SU-DHL-6 (cell line): Measurements from ENCODE around the gene MICAL2.

ENCODE experiments used
- EZH2phosphoT487 ChIP-seq: fragments of 200-600 bp; sonication (generic), shearing (Covaris generic); conservative IDR thresholded peaks from 2 replicates; pipeline ENCODE4 v1.6.1; 2018; ENCODE audit warnings: mild to moderate bottlenecking, antibody characterized with exemption, low read length, moderate library complexity, mixed read lengths
- TF ChIP-seq, protein P1 (sequence below): fragments of 200-600 bp; sonication (generic); IDR thresholded peaks from one replicate; pipeline ENCODE4 v1.5.1; 2017; ENCODE audit warnings: antibody characterized with exemption, mild to moderate bottlenecking, low read length, moderate library complexity; ENCODE audit not compliant: insufficient read depth, poor library complexity, severe bottlenecking

DNA sequence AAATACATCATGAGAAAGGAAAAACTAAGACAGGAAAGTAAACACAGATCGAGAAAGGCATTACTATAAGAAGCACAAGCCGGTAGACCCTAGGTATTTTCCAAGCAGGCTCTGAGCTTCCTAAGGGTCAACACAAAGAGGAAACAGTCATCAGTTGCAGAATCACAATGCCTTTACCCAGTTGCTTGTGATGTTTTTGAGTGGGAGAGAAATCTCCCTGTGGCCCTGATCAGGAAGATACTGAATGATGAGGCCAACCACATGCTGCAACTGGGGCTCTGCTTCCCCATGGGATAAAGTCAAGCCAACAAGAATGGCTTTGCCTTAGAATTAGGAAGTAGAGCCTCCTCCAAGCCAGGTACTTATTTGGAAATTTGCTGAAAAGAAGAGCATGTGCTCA lies 132.6 kb downstream of the MICAL2 start:
- no peak for TF ChIP-seq EZH2phosphoT487
- TF ChIP-seq, protein P1, sequence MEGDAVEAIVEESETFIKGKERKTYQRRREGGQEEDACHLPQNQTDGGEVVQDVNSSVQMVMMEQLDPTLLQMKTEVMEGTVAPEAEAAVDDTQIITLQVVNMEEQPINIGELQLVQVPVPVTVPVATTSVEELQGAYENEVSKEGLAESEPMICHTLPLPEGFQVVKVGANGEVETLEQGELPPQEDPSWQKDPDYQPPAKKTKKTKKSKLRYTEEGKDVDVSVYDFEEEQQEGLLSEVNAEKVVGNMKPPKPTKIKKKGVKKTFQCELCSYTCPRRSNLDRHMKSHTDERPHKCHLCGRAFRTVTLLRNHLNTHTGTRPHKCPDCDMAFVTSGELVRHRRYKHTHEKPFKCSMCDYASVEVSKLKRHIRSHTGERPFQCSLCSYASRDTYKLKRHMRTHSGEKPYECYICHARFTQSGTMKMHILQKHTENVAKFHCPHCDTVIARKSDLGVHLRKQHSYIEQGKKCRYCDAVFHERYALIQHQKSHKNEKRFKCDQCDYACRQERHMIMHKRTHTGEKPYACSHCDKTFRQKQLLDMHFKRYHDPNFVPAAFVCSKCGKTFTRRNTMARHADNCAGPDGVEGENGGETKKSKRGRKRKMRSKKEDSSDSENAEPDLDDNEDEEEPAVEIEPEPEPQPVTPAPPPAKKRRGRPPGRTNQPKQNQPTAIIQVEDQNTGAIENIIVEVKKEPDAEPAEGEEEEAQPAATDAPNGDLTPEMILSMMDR: no peak
